Fibroblast of lung (primary cell): ENCODE data around the gene RNU6-9. TPM values are rescaled to one million over a fixed set of nuclear protein-coding genes. Genes with fewer than 3 reads are reported as not detected.
A peak's percentile ranks its signal among the peaks of the same experiment; 100 is the strongest.

Source experiments
- DNase-seq, 2 donors: peaks; one replicate each; pipeline versions ENCODE4 v3.0.0 to v3.0.0-alpha.2; 2010; ENCODE audit warnings: low read depth in 2 of 2
- H2AFZ ChIP-seq: 2 replicates; pipeline ENCODE4 v1.5.1; 2012; ENCODE audit warnings: low read length, control low read depth, inconsistent platforms
- H3K27ac ChIP-seq: 2 replicates; pipeline ENCODE4 v1.5.1; 2011; ENCODE audit warnings: low read length, control low read depth; ENCODE audit not compliant: insufficient read depth
- H3K27me3 ChIP-seq: 2 replicates; pipeline ENCODE4 v1.5.1; 2011; ENCODE audit warnings: mild to moderate bottlenecking, low read length; ENCODE audit not compliant: control insufficient read depth, insufficient read depth
- H3K36me3 ChIP-seq: 2 replicates; pipeline ENCODE4 v1.5.1; 2011; ENCODE audit warnings: low read length; ENCODE audit not compliant: control insufficient read depth, insufficient read depth
- H3K4me1 ChIP-seq: 2 replicates; pipeline ENCODE4 v1.5.1; 2011; ENCODE audit warnings: low read length; ENCODE audit not compliant: control insufficient read depth, insufficient read depth; ENCODE audit errors: extremely low read depth
- H3K4me2 ChIP-seq: 2 replicates; pipeline ENCODE4 v1.5.1; 2011; ENCODE audit warnings: low read length, control low read depth; ENCODE audit not compliant: insufficient read depth; ENCODE audit errors: extremely low read depth
- H3K4me3 ChIP-seq, 4 experiments: fragments of 200-600 bp in 1 of 4; sonication (generic) in 1 of 4; replicated peaks in 1 of 4; 2 replicates each; pipeline ENCODE4 v1.5.1; 2011 to 2016; ENCODE audit warnings: low read length in 4 of 4, low read depth in 3 of 4, mild to moderate bottlenecking in 3 of 4, control low read depth in 2 of 4, inconsistent platforms in 1 of 4, mixed read lengths in 1 of 4; ENCODE audit not compliant: insufficient read depth in 1 of 4; ENCODE audit errors: control extremely low read depth in 1 of 4
- H3K79me2 ChIP-seq: 2 replicates; pipeline ENCODE4 v1.5.1; 2012; ENCODE audit warnings: mild to moderate bottlenecking, low read length, inconsistent platforms; ENCODE audit not compliant: control insufficient read depth, insufficient read depth
- H3K9ac ChIP-seq: 2 replicates; pipeline ENCODE4 v1.5.1; 2011; ENCODE audit warnings: mild to moderate bottlenecking, low read length, control low read depth; ENCODE audit not compliant: insufficient read depth
- H3K9me3 ChIP-seq: 2 replicates; pipeline ENCODE4 v1.5.1; 2012; ENCODE audit warnings: low read depth, low read length; ENCODE audit not compliant: control insufficient read depth, insufficient read depth
- H4K20me1 ChIP-seq: 2 replicates; pipeline ENCODE4 v1.5.1; 2011; ENCODE audit warnings: low read length; ENCODE audit not compliant: control insufficient read depth, insufficient read depth; ENCODE audit errors: extremely low read depth
- CTCF ChIP-seq, 2 donors: IDR thresholded peaks in 1 of 2; conservative IDR thresholded peaks in 1 of 2; 1 replicate in 1 of 2; 2 replicates in 1 of 2; pipeline ENCODE4 v1.5.1; 2011 to 2012; ENCODE audit warnings: low read length in 2 of 2, control low read depth in 1 of 2, inconsistent platforms in 1 of 2, low read depth in 1 of 2, mild to moderate bottlenecking in 1 of 2
- EZH2 ChIP-seq: IDR thresholded peaks from 2 replicates; pipeline ENCODE4 v1.5.1; 2012; ENCODE audit warnings: low read length, control low read depth, mild to moderate bottlenecking; ENCODE audit errors: missing control alignments
- polyA plus RNA-seq, 2 donors: library from polyadenylated mRNA; depleted of rRNA in 1 of 2; stranded (reverse) in 1 of 2; unstranded in 1 of 2; fragments of >200 nt; gene quantifications; 2 replicates each; pipeline ENCODE4 v1.2.1, GENCODE V29; 2011 to 2012; ENCODE audit warnings: missing spikeins in 1 of 2
- total RNA-seq: library from RNA; depleted of rRNA; stranded (reverse); fragments of >200 nt; gene quantifications from 2 replicates; pipeline ENCODE4 v1.2.1, GENCODE V29; 2014

RNU6-9 gene
- total and polyA plus RNA-seq, 2 donors (not counting 1 experiment from before 2014, with no cell fraction given): not detected

GRCh38 chr19:927780-928401, 34.6 kb downstream of the RNU6-9 start:
- H3K79me2 ChIP-seq: peaks cover 31% of the 10 kb centered on the region
- DNase-seq: no peak
- H3K4me3 ChIP-seq: peak overlapping the region in 3 of 4 experiments; percentile 23 to 84 (median 74)

GRCh38 chr19:928471-929202, 35.4 kb downstream of the RNU6-9 start:
- H3K27me3 ChIP-seq: no peaks in the 10 kb centered on the region
- H3K36me3 ChIP-seq: peaks cover 10% of the 10 kb centered on the region
- TF ChIP-seq EZH2: no peak
- TF ChIP-seq CTCF (conservative IDR thresholded peaks at IDR 0.05 in 1 of 2, IDR thresholded peaks at IDR 0.05 in 1 of 2; ENCODE audit: low read depth in 1 of 2, low read length in 2 of 2): no peak
- H3K9me3 ChIP-seq: no peaks in the 10 kb centered on the region
- H3K4me2 ChIP-seq: no peak overlapping the region
- peak overlapping the region in 1 of 4 experiments; percentile 84 for H3K4me3 ChIP-seq
- H3K27ac ChIP-seq: no peak overlapping the region
- peaks cover 31% of the 10 kb centered on the region for H3K79me2 ChIP-seq
- H2AFZ ChIP-seq: no peak overlapping the region
- H3K9ac ChIP-seq: no peak overlapping the region
- H3K4me1 ChIP-seq: peaks cover 18% of the 10 kb centered on the region
- DNase-seq: no peak
- no peaks in the 10 kb centered on the region for H4K20me1 ChIP-seq

More at GRCh38 chr19:927780-928401, 34.6 kb downstream of the RNU6-9 start:
- peak overlapping the region; percentile 16 for H3K9ac ChIP-seq
- peaks cover 16% of the 10 kb centered on the region for H3K4me1 ChIP-seq
- H4K20me1 ChIP-seq: no peaks in the 10 kb centered on the region
- peak overlapping the region; percentile 59 for H3K4me2 ChIP-seq
- H2AFZ ChIP-seq: no peak overlapping the region
- H3K27me3 ChIP-seq: no peaks in the 10 kb centered on the region
- peaks cover 10% of the 10 kb centered on the region for H3K36me3 ChIP-seq
- H3K9me3 ChIP-seq: no peaks in the 10 kb centered on the region
- no peak overlapping the region for H3K27ac ChIP-seq
- TF ChIP-seq EZH2: no peak
- TF ChIP-seq CTCF (conservative IDR thresholded peaks at IDR 0.05 in 1 of 2, IDR thresholded peaks at IDR 0.05 in 1 of 2; ENCODE audit: low read depth in 1 of 2, low read length in 2 of 2): no peak

- H4K20me1 ChIP-seq: no peaks in the 10 kb centered on the region
- H3K36me3 ChIP-seq: peaks cover 13% of the 10 kb centered on the region
- H3K4me2 ChIP-seq: no peak overlapping the region
- no peak overlapping the region for H3K9ac ChIP-seq
- H3K4me1 ChIP-seq: peaks cover 25% of the 10 kb centered on the region
- no peak overlapping the region for H2AFZ ChIP-seq
- H3K79me2 ChIP-seq: peaks cover 37% of the 10 kb centered on the region
- no peaks in the 10 kb centered on the region for H3K9me3 ChIP-seq
- DNase-seq: no peak
- TF ChIP-seq CTCF (conservative IDR thresholded peaks at IDR 0.05 in 1 of 2, IDR thresholded peaks at IDR 0.05 in 1 of 2; ENCODE audit: low read depth in 1 of 2, low read length in 2 of 2): no peak
- TF ChIP-seq EZH2: no peak
- no peaks in the 10 kb centered on the region for H3K27me3 ChIP-seq
- no peak overlapping the region for H3K4me3 ChIP-seq
- no peak overlapping the region for H3K27ac ChIP-seq
These were observed 36.1 kb downstream of the RNU6-9 start for GRCh38 chr19:929203-929890.
